GM21360 (cell line): Measurements from ENCODE around the gene TRAPPC14.
"Not testable (repeated sequence)": the region's sequence is repeated elsewhere in the genome, so short reads cannot be mapped to it uniquely, and the experiment has no call there.

ENCODE experiments used
- ATAC-seq: cut with Tn5 transposase; IDR thresholded peaks from one replicate; pipeline ENCODE4 v1.9.1; 2021; ENCODE audit warnings: mild to moderate bottlenecking, moderate library complexity; ENCODE audit not compliant: unreplicated experiment

TRAPPC14 gene

DNA sequence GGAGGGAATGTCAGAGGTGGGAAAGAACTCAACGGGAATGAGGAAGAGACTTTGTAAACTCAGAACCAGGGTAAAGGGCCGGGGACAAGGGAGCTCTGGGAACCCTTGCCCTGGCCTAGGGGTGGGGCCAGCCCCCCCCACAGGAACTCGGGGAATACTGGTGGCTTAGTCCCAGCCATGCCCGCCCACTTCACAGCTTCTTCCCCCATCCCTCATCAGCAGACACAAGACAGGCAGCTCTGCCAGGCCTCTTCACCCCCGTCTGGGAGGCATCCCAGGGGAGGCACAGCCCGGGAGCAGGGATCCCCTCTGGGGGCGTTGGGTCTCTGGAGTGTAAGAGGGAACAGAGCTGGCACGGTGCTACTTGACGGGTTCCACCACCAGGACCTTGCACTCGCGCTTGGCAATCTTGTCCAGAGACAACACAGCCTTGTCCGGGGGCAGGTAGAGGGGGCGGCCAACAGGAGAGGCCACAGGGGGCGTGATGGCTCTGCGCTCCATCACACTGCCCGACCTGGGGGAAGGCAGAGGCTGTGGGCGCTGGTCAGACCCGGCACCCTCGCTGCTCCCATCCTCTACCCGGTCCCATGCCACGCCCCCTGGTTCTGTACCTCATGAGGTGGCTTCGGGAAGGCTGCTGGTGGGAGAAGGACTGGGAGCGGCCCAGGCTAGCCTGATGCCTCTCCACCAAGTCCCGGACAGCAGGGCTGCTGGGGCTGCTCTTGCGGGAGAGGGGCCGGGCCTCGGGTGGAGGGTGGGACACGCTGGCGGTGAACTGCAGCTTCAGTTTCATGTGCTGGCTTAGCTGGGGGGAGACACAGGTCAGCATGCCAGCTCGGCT lies 3.7 kb downstream of the TRAPPC14 start:
- ATAC-seq, result no peak

DNA sequence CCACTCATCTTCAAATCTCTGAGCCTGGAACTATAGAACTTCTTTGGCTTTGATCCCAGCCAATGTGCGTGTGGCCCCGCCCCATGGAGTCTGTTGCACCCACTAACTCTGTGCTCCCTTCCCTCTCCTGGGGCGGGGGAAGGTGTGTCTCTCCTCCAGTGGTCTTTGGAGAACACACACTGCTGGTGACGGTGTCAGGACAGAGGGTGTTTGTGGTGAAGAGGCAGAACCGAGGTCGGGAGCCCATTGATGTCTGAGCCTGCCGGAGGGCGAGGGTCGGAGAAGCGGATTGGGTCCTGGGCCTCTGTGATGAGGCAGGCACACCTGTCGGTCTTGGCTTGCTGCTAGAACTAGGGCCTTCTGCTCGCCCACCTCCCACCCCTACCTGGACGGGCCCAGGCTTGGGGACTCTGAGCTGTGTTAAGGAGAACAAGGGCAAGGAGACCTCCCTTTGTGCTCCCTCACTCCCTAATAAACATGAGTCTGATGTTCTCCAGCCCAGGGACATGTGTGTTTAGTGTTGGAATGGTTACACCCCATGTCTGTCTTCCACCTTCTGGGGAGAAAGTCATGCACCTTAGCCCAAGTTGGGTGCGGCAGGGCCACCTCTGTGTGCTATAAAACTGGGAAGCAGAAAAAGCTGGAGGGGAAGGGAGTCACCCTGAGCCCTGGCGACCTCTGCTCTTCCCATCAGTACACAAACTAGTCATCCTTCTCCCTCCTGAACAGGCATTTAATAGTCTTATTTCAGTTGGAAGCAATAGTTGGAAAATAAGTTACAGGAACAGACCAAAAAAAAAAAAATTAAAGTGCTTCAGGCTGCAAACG lies 4.6 kb downstream of the TRAPPC14 start:
- ATAC-seq, result no peak

DNA sequence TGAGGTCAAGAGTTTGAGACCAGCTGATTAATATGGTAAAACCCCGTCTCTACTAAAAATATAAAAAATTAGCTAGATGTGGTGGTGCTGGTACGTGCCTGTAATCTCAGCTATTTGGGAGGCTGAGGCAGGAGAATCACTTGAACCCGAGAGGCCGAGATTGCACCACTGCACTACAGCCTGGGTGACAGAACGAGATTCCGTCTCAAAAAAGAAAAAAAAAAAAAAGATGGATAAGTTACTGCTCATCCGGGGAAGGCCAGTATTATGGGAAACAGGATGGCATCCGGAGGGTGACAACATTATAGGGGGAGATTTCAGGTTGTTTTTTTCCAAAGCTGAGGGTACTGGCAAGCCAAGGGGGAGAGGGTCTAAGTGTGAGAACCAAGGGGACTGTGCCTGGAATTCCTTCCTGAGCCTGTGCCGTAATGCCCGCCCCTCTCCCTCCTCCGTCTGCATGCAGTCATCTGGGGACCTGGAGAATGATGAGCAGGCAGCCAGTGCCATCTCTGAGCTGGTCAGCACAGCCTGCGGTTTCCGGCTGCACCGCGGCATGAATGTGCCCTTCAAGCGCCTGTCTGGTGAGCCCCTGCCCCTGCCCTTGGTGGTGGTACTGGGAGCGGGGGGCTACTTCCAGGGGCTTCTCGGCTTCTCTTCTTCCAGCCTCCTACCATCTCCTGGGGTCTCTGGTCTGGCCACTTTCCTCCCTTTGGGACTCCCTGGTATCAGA lies 5.4 kb downstream of the TRAPPC14 start:
- no peak for ATAC-seq

DNA sequence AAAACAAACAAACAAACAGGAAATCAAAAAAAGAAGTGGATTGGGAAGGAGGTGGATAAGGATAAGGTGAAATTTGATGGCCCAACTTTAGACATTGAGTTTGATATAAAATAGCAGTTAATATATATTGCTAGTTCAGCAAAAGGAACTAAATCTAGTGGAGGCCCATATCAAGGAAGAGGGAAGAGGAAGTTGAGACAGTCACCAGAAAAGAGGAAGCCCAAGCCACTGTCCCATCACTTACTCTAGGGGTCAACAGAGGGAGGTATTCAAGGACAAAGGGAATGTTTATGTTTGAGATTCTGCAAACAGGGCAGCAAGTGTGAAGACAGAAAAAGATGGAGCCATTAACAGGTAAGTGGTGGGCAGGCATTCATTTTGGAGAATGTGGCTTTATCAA lies 6.1 kb downstream of the TRAPPC14 start:
- ATAC-seq, result no peak

DNA sequence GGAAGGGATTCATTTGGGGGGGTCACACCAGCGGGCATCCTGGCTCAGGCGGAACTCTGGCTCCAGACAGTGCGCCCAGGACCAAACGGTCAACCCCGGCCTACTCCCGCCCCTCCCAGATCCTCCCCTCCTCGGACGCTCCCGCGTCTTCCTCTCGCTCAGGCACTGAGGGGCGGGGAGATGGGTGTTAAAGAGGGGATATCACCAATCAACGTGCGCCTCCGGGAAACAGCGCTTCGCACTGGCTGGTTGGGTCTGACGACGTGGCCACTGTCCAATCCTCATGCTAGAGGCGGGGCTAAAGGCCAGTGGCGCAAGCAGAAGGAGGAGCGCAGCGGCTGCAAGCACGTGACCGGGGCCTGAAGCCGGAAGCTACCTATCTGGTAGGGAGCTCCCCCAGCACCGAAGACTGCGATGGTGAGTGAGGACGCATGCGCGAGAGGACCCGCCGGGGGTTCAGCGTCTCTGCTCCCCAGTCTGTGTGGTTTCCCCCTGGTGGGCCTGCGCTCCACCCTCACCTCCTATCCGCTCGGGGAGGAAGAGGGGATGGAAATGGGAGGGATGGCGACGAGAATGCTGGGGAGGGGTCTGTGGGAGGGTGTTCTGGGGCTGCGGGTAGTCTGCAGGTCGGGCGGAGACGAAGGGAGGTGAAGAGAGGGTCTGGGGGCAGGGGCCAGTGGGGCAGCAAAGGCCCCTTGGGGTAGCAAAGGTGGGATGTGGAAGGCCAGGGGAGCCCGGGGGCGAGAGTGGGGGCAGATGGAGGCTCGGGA lies 9.8 kb downstream of the TRAPPC14 start, which contains the start of gene LAMTOR4:
Gene LAMTOR4 (plus strand): TSS at position 360 of the 770 bp plus-strand sequence. CDS start 55 bp downstream, at position 415.
- ATAC-seq, result peak; percentile 93

DNA sequence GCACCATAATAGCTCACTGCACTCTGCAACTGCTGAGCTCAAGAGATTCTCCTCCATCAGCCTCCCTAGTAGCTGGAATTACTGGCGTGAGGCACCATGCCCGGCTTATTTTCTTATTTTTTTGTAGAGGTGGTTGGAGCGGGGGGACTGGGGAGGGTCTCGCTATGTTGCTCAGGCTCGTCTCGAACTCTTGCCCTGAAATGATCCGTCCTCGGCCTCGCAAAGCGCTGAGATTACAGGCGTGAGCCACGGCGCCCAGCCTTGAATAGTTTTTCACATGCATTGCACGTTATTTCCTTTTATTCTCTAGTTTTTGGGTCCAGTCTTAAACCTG lies 10.3 kb downstream of the TRAPPC14 start:
- peak; percentile 1 for ATAC-seq

DNA sequence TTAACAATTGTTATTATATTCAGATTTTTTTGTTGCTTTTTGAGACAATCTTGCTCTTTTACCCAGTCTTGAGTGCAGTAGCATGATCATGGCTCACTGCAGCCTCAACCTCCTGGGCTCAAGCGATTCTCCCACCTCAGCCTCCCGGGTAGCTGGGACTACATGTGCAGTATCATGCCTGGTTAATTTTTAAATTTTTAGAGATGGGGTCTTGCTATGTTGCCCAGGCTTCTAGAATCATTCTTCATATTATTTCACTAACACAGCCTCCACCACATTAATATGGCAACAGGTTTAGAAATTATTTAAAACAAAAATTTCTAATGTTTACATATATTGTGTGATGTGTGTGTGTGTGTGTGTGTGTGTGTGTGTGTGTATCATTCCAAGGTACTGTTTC lies 11.2 kb downstream of the TRAPPC14 start:
- ATAC-seq, result no peak

DNA sequence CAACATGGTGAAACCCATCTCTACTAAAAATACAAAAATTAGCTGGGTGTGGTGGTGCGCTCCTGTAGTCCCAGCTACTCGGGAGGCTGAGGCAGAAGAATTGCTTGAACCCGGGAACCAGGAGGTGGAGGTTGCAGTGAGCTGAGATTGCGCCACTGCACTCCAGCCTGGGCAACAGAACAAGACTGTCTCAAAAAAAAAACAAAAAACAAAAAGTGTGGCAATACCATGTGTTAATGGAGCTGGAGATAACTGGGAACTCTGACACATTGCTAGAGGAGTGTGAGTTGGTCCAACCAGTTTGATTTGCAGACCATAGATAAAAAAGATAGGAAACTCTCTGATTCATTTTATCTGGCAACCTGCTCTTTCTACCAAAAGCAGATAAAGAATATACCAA lies 12.2 kb downstream of the TRAPPC14 start:
- not testable (repeated sequence) for ATAC-seq

DNA sequence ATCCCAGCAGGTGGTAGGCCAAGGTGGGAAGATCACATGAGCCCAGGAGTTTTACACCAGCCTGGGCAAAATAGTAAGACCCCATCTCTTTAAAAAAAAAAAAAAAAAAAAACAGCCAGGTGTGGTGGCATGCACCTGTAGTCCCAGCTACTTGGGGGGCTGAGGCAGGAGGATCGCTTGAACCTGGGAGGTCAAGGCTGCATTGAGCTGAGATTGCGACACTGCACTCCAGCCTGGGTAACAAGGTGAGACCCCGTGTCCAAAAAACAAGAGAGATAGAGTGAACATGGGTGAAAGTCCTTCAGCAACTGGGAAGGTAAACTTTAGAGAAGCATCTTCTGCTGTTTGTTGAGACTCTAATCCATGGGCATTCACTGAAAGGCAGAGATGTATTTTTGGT lies 16.1 kb downstream of the TRAPPC14 start:
- ATAC-seq, result no peak

DNA sequence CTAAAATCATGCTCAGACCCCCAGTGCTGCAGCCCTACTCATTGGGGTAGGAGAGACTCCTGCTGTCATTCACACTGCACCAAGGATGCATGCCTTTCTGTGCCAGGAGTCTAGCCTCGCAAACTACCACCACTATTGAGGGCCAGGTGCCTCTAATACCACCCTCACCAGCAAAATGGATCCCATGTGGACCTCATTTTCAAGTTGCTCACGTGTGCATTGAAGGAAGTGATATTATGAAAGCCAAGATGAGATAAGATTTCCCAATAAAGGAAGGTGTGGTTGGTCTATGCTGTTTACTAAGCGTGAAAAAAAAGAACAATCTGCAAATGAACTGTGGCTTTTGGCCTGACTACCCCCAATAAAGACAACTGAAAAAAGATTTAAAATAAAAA lies 17.0 kb downstream of the TRAPPC14 start:
- no peak for ATAC-seq

DNA sequence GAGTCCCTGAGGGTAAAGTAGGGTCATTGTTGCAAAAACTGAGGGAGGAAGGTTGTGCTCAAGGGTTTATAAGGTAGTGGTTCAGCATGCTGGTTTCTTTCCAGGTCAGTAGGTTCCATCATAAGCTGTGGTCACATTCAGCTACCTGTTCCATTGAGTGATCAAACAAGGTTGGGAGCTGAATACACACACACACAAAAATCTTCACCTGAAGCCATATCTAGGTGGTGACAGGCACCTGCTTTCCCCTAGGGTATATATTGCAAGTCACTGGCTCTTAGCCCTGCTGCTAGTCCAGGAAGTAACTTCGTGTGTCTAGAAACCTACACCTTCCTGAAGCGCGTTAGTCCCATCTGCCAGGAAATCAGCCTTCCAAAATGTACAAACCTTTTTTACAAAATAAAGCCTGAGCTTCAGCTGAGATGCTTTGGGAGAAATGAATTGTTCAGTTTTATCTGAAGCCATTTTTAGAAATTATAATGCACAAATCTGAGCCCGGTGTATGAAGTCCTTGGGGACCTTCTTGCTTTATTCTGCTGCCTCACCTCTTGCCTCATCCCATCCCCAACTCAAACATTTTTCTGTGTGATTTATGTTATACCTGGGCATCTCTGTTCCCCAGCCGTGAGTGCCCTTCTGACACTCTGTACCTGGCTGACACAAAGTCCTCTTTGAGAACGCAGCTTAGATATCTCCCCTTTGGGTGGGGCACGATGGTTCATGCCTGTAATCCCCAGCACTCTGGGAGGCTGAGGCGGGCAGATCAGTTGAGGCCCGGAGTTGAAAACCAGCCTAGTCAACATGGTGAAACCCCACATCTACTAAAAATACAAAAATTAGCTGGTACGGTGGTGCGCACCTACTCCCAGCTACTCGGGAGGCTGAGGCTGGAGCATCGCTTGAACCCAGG lies 20.4 kb downstream of the TRAPPC14 start:
- no peak for ATAC-seq

DNA sequence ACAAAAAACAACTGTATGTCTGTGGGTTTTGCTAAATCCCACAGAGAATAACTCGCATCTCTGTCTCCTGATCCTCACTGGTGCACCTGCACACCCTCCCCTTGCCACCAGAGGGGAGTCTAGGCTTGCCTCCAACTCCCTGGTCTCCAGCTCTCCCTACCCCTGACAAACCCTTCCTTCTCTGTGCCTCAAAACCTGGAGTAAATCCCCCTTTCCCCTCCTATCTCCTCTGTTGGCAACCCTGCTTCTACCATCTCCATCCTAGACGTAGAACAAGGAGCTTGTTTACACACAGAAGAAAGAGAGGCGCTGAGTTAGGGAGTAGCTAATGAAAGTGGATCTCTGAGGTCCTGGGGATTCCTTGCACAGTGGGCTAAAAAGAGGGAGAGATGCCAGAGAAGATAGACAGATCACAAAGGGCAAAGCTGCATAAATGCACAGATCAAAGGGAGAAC lies 25.8 kb downstream of the TRAPPC14 start:
- no peak for ATAC-seq

DNA sequence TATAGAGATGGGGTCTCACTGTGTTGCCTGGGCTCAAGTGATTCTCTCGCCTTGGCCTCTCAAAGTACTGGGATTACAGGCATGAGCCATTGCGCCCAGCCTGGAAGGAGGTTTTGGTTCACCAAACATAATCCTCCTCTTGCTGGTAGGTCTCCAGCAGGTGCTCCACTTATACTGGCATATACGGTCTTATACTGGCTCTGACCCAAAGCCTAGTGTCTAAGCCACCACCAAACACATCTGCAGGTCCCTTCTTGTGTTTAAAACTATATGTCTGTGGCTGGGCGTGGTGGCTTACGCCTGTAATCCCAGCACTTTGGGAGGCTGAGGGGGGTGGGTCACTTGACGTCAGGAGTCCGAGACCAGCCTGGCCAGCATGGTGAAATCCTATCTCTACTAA lies 26.4 kb downstream of the TRAPPC14 start:
- ATAC-seq, result no peak

DNA sequence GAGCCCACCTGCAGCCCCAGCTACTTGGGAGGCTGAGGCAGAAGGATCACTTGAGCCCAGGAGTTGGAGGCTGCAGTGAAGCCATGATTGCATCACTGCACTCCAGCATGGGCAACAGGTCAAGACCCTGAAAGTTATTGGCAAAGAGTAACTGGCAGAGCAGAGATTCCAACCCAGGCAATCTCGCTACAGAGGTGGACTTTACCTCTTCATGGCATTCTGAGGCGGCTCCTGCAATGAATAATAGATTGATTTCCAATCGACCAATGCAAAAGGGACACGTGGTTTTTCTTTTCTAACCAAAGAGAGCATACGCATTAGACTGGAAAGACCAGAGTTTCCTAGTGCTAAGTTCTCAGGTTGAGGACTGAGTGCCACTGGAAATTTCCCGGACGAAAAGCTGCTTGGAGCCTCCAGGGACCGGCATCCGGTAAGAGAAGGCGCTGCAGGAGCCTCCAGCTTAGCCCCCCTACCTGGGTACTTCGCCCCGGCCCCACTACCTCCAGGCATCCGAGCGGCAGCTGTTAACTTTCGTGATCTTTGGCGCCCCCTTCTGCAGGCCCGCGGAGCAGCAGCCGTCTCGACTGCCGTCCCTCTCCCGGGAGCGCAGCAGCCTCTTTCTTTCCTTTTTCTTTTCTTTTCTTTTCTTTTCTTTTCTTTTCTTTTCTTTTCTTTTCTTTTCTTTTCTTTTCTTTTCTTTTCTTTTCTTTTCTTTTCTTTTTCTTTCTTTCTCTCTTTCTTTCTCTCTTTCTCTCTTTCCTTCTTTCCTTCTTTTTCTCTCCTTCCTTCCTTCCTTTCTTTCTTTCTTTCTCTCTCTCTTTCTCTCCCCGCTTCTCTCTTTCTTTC lies 27.7 kb downstream of the TRAPPC14 start:
- ATAC-seq, result no peak

DNA sequence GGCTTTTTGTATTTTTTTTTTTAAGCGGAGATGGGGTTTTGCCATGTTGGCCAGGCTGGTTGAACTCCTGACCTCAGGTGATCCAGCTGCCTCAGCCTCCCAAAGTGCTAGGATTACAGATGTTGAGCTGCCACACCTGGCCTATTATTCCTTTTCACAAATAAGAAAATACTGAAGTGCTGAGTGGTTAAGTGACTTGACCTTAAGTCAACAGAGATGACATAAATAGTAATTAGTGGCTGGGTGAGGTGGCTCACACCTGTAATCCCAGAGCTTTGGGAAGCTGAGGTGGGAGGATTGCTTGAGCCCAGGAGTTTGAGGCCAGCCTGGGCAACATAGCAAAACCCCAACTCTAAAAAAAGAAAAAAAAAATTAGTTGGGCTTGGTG lies 28.3 kb downstream of the TRAPPC14 start:
- ATAC-seq, result not testable (repeated sequence)

DNA sequence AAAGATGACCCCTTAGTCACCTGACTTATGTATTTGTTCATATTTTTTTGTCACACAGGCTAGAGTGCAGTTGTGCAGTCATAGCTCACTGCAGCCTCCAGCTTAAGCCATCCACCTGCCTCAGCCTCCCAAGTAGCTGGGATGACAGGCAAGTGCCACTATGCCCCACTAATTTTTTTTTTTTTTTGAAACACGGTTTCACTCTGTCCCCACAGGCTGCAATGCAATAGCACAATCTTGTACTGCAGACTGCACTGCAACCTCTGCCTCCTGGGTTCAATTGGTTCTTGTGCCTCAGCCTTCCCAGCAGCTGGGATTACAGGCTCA lies 29.9 kb downstream of the TRAPPC14 start:
- no peak for ATAC-seq

DNA sequence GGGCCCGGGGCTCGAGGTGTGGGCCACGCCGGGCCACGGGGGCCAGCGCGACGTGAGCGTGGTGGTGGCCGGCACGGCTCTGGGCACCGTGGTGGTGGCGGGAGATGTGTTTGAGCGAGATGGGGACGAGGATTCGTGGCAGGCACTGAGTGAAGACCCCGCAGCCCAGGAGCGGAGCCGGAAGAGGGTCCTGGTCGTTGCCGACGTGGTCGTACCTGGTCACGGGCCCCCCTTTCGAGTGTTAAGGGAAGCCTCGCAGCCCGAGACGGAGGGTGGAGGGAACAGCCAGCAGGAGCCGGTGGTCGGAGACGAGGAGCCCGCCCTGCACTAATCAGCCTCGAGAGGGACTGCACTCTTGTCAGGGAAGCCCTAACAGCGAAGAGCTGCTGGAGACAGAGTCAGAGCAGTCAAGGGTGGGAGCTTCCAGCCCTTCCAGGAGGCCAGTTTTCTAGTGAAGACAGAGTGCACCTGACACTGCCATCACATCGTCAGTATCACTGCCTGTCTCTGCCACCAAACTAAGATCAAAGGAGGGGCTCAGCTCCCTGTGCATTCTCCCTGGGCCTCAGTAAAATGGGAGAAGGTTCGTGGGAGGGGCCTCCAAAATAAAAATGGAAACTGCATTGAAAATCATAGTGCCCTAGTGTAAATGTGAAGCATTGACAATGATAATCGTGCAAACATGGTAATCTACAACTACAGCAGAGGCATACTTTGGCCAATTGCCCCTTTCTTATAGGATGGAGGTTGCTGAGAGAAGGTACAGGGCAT lies 30.5 kb downstream of the TRAPPC14 start:
- ATAC-seq, result no peak
